Stimulated activated naive CD8-positive, alpha-beta T cell treated with anti-CD3 and anti-CD28 coated beads, Interleukin-15, Interleukin-2, amounts not matched to agents 100 U/mL and 50 U/mL, for 24 hours (primary cell): ENCODE results near the gene INAFM1.
"Not testable (repeated sequence)": the region's sequence is repeated elsewhere in the genome, so short reads cannot be mapped to it uniquely, and the experiment has no call there.

Source experiments
- ATAC-seq: fragments of 150-1000 bp; cut with Tn5 transposase; one replicate; pipeline ENCODE4 v1.10.0; 2021
- DNase-seq: peaks from one replicate; pipeline ENCODE4 v3.0.0; 2021

The INAFM1 gene

GRCh38 chr19:47268028-47268427 is 6.7 kb upstream of the INAFM1 start:
- no peak for ATAC-seq
- no peak for DNase-seq

GRCh38 chr19:47269596-47269995 is 5.1 kb upstream of the INAFM1 start:
- ATAC-seq (no peak), DNase-seq (no peak)

- no peak for ATAC-seq
- no peak for DNase-seq
Observed at GRCh38 chr19:47270408-47270807, 4.3 kb upstream of the INAFM1 start.

- ATAC-seq: no peak
- DNase-seq: no peak
Observed at GRCh38 chr19:47271949-47272348, 2.7 kb upstream of the INAFM1 start.

- ATAC-seq (no peak), DNase-seq (peak; percentile 61)
Observed at GRCh38 chr19:47272448-47273312, 2.0 kb upstream of the INAFM1 start.

- DNase-seq: peak; percentile 92
- peak; percentile 75 for ATAC-seq
Observed at GRCh38 chr19:47273313-47274070, 1.2 kb upstream of the INAFM1 start.

- ATAC-seq (peak; percentile 7), DNase-seq (no peak)
Observed at GRCh38 chr19:47274891-47275761, 441 bp downstream of the INAFM1 start.

- DNase-seq (no peak), ATAC-seq (no peak)
Observed at GRCh38 chr19:47275791-47276461, 1.2 kb downstream of the INAFM1 start.

GRCh38 chr19:47276513-47276912 is 1.8 kb downstream of the INAFM1 start:
- not testable (repeated sequence) for DNase-seq, ATAC-seq

- DNase-seq (peak; percentile 76), ATAC-seq (peak; percentile 47)
Observed at GRCh38 chr19:47280183-47280797, 5.6 kb downstream of the INAFM1 start.

- no peak for DNase-seq
- ATAC-seq: no peak
Observed at GRCh38 chr19:47283405-47284059, 8.8 kb downstream of the INAFM1 start.

GRCh38 chr19:47284324-47284899 is 9.7 kb downstream of the INAFM1 start:
- DNase-seq: peak; percentile 51
- no peak for ATAC-seq

- peak; percentile 84 for DNase-seq
- peak; percentile 89 for ATAC-seq
Observed at GRCh38 chr19:47296036-47296435, 21.4 kb downstream of the INAFM1 start.

- ATAC-seq, DNase-seq: not testable (repeated sequence)
Observed at GRCh38 chr19:47300867-47301266, 26.2 kb downstream of the INAFM1 start.

GRCh38 chr19:47302249-47302648 is 27.6 kb downstream of the INAFM1 start:
- ATAC-seq: no peak
- no peak for DNase-seq

GRCh38 chr19:47303966-47304365 is 29.3 kb downstream of the INAFM1 start:
- DNase-seq: no peak
- ATAC-seq: no peak

- ATAC-seq: peak; percentile 32
- peak; percentile 72 for DNase-seq
Observed at GRCh38 chr19:47305309-47305751, 30.6 kb downstream of the INAFM1 start.

GRCh38 chr19:47306303-47306702 is 31.6 kb downstream of the INAFM1 start:
- DNase-seq: no peak
- ATAC-seq: no peak

- DNase-seq: no peak
- no peak for ATAC-seq
Observed at GRCh38 chr19:47309038-47309437, 34.4 kb downstream of the INAFM1 start.

- no peak for ATAC-seq
Observed at GRCh38 chr19:47309608-47310007, 34.9 kb downstream of the INAFM1 start, which contains the start of gene C5AR1. Gene C5AR1 (plus strand): TSS chr19:47309861. CDS start chr19:47309896, 35 bp downstream.

More at GRCh38 chr19:47309608-47310007, 34.9 kb downstream of the INAFM1 start, which contains the start of gene C5AR1:
- DNase-seq: no peak
